NCI-H2107 treated with DMSO at 0.1 percent for 48 hours (cell line): ENCODE measurements around the gene TMEM39A.

Experiments used
- DNase-seq: peaks from one replicate; lab custom pipeline; 2025; ENCODE audit not compliant: unreplicated experiment; lab: John Stamatoyannopoulos, UW

The TMEM39A gene

DNA sequence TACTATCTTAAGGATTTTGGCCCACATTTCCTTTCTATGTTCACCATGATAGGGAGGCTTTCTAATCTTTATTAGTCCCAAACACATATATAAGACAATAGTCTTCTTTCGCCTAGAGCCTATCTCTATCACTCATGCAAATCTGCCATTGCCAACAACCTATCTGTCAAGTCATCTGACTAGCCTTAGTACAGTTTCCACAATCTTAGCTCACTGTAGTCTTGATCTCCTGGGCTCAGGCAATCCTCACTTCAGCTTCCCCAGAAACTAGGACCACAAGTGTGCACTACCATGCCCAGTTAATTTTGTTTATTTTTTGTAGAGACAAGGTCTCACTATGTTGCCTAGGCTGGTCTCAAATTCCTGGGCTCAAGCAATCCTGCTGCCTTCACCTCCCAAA lies 6.9 kb downstream of the TMEM39A start:
- DNase-seq, result no peak

- no peak for DNase-seq
These were observed 9.6 kb downstream of the TMEM39A start for GRCh38 chr3:119453822-119454221.

DNA sequence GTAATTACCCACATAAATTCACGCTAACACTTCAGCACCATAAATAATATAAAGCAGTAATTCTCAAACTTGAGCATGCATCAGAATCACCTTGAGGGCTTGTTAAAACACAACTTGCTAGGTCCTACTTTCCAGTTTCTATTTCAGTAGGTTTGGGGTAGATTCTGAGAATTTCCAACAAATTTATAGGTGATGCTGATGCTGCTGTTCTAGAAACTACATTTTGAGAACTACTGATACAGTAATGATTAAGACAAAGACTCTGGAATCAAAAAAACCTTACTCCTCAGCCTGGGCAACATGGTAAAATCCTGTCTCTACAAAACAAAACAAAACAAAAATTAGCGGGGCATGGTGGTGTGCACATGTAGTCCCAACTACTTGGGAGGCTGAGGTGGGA lies 18.8 kb downstream of the TMEM39A start:
- DNase-seq, result no peak

DNA sequence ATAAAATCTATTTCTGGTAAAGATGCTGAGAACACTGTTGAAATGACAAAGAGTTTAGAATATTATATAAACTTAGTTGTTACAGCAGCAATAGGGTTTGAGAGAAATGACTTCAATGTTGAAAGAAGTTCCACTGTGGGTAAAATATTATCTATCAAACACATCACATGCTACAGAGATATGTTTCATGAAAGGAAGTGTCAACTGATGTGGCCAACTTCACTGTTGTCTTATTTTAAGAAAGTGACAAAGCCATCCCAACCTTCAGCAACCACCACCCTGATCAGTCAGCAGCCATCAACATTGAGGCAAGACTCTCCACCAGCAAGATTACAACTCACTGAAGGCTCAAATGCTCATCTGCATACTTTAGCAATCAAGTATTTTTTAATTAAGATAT lies 20.2 kb downstream of the TMEM39A start:
- DNase-seq, result no peak

DNA sequence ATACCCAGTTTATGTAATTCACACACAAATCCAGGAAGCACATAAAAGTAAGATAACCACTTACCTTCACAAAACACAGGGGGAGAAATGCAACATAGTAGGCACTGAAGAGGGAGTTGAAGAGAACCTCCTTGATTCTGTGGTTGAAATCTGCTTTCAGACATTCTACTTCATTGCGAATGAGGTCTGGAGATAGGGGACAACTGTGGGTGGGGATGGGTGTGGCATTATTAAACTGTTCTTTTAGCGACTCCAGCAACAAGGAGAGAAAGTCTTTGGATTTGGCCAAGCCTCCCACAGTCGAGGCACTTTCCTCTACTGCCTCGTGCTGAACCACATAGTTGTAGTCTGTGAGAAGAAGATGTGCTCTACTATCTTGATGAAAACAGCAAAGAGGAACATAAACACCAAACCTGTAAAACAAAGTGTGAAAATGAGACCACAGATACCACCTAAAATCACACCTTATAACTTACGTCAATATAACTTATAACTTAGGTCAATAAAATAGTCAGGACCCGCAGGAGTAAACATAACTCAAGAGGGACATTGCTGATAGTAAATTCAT lies 25.6 kb downstream of the TMEM39A start:
- DNase-seq, result no peak

- DNase-seq, result no peak
These were observed 26.4 kb downstream of the TMEM39A start for GRCh38 chr3:119436977-119437376.

- DNase-seq, result no peak
These were observed 28.7 kb downstream of the TMEM39A start for GRCh38 chr3:119434703-119435102.

DNA sequence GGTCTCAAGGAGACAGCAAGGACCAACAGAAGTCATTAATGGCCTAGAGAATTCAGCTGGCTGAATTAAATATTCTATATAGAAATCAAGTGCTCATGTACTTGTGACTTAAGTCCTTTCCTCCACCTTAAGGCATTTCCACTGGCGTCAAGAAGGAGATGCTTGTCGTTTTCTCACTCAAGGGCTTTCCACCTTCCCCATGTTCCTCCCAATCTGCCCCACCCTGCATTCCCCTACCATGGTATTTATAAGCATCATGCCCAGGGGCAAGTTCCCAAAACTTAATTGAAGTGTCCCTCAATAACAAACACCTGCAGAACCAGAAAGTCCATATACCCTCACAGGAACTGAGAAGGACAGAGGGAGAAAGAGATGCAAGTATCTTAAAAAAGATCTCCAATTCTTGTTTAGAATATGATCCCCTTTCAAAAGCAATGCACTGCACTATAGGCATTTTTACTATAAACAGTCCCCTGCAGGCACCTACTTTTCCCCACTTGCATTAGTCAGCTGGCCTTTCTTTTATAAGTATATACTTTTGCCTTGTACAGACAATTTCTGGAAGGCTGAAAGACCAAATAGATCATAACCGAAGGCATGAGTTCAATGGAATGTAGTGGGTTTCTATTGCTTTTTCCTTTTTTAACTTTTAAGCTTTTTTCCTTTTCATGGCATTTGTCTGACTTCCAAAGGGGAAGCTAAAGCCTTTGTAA lies 29.6 kb downstream of the TMEM39A start:
- DNase-seq, result no peak

DNA sequence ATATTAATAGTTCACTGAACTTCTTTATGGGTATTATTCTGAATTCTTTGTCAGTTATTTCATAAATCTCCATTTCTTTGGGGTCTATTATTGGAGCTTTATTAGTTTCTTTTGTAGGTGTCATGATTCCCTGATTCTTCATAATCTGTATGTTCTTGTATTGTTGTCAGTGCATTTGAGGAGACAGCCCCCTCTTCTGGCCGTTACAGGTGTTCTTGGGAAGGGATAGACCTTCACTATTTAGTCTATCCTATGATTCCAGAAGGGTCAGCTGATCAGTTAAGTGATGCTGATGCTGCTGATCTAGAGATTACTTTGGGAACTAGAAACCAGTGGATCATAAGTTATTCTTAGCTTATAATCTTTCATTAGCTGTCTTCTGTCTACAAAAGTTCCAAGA lies 34.9 kb downstream of the TMEM39A start:
- DNase-seq, result no peak

DNA sequence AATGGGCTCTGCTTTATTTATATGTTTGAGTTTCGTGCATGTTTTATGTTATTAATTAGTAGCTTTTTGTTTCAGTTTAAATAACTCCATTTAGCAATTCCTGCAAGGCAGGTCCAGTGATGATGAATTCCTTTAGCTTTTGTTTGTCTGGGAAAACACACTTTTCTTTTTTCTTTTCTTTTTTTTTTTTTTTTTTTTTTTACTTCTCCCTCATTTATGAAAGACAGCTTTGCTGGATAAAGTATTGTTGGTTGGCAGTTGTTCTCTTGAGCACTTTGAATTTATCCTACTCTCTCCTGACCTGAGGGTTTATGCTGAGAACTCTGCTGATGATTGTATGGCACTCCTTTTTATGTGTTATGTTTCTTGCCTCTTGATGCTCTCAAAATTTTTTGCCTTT lies 35.7 kb downstream of the TMEM39A start:
- no peak for DNase-seq

DNA sequence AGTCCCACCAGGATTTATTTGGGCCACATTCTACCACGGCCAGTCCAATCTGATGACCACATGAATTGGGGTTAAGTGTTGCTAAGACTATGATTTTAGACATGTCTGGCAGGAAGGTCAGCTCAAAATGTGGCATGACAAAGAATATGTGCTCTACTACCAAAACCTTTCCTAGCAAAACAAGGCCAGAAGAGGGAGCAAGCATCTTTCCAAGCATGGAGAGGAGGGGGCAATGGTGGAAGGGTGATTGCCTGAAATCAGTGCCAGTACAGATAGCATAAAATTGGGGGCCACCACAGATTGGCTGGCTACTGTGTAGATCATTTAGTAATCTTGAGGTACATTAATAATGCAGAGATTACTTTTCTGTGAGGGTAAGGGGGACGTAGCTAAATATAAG lies 43.2 kb downstream of the TMEM39A start:
- no peak for DNase-seq

DNA sequence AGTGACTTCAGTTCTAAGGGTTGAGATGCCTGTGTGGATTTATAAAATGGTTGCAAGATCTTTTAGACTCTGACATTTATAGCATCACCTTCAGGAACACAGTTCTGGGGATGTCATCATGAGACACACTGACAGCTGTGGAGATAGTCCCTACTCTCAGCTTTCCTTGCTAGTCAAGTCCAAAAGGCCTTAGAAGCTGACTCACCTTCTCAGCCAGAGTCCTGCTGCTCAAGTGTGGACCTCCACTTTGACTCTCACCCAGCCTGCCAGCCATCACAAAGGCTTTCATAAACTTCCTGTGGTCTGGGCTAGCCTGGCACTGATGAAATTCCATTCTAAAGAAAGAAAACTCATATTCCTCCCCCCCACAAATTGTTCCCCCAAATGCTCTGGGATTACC lies 44.8 kb downstream of the TMEM39A start:
- DNase-seq, result no peak

DNA sequence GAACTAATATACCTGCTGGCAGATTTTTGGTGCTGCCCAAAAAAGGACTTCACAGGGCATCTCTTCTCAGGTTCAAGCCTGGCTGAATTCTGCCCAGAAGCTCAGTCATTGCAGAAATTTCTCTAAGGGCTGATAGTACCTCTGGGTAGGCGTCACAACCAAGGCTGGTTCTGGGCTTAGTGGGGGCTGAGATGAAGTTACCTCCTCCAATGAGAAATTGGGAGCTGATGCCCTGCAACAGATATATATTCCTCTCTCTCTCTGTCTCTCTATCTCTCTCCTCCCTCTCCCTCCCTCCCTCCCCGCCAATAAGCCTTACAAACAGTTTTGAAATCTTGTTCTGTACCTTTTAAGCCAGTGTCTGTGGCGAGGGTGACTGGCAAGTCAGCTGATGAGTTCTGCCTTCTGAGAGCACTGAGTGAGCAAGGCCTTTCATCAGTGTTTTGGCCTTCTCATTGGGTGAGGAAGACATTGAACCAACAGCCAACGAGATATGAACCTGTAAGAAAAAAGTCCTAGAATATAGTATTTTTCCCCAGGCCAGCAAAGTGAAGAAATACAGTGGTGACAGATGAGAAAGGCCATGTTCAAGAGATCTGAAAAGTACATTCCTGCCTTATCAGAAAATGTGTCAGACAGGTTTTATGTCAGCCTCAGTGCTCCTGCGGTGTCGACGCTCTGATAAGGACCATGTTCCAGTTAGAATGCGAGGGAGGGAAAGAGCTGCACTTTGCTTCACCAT lies 45.5 kb downstream of the TMEM39A start:
- no peak for DNase-seq

DNA sequence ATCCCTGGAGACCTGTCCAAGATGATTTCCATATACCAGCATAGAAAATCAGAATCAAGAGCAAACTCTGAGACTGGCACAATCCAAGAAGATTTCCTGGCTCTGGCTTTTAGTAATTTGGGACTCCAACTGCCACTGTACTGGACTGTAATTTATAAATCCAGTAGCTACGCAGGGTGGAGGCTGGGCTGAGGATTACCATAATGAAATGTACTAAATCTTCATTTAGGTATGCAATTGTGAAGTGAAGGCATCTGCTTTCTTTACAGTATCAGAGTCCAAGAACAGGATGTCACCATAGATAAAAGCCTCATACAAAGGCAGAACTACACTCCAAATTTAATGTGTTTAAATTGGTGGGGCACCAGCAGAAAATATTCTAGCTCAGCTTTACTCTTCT lies 46.5 kb downstream of the TMEM39A start:
- no peak for DNase-seq

GRCh38 chr3:119413603-119414280 lies 49.7 kb downstream of the TMEM39A start:
- DNase-seq, result no peak

DNA sequence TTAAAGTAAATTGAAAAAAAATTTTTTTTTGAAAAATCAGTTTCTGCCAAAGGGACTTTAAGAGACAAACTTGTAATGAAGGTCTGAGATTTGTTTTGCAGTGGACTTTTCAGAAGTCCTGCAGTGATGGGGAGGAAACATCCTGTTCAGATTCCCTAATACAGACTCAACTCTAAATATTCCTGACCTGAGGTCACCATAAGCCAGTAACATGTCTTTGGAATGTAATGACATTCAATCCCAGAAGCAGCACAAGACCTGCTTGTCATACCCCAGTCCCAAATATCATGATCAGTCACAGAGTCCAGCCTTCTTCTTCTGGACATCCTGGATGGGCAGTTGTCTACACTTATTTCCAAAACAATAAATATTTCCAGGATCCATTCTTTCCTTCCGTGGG lies 53.6 kb downstream of the TMEM39A start:
- DNase-seq, result no peak

DNA sequence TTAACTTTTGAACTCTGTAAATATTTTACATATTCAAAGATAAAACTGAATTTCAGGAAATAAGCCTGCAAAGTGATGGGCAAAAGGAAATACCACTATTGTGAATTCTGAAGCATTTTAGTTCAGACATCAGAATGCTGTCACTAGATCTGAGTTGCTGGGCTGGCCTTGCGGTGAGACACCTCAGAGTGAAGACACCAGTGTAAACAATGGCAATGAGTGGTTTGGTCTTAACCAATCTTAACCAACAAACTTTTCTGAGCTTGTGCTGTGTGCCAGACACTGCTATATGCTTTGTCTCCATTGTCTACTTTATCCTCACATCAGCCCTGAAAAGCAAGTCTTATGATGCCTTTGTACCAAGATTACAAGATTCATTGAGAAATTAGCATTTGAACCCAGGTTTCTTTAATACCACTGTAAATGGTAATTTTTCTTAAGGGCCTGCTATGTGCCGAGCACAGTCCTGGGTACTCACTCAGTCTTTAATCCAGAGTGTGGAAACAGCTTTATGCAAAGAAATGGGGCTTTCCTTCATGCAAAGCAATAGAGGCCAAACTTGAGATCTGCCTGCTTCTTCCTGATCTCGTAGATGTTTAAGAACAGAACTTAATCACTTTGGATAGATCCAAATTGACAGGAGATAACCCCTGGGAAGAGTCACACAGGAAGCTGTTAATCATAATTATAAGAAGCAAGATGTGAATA lies 55.0 kb downstream of the TMEM39A start:
- no peak for DNase-seq

DNA sequence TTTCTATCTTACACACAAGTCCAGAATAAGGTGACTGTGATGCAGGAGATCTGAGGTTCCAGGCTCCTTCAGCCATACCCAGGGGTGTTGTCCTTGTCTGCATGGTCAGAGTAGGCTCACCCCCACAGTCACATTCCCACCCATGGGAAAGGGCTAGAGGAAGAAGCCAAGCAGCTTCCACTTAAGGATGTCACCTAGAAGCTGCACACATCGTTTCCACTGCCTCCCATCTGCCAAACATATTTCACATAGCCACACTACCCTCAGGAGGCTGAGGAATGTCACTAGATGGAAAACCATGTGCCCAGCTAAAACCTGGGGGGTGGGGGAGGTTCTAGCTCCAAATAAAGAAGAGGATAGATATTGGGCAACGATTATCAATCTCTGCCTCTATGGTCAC lies 58.1 kb downstream of the TMEM39A start:
- DNase-seq, result no peak

- no peak for DNase-seq
These were observed 60.2 kb downstream of the TMEM39A start for GRCh38 chr3:119403201-119403600.

GRCh38 chr3:119402791-119403190 lies 60.6 kb downstream of the TMEM39A start:
- no peak for DNase-seq
